DOHH2 (cell line): ENCODE measurements around the gene RASGRP3.
"Not testable (repeated sequence)": the region's sequence is repeated elsewhere in the genome, so short reads cannot be mapped to it uniquely, and the experiment has no call there.

Experiments used
- H3F3A ChIP-seq: fragments of 200-600 bp; sonication (generic), shearing (Covaris generic); 2 replicates; pipeline ENCODE4 v1.6.0; 2016; ENCODE audit warnings: antibody characterized with exemption, mild to moderate bottlenecking; ENCODE audit not compliant: control insufficient read depth, insufficient read depth
- H3K27ac ChIP-seq: fragments of 200-600 bp; sonication (generic); 2 replicates; pipeline ENCODE4 v1.5.1; 2014; ENCODE audit warnings: low read depth, mild to moderate bottlenecking, low read length, moderate library complexity
- H3K27me3 ChIP-seq: fragments of 200-600 bp; sonication (generic); 2 replicates; pipeline ENCODE4 v1.6.1; 2014; ENCODE audit warnings: mild to moderate bottlenecking, low read length, mixed read lengths; ENCODE audit not compliant: control insufficient read depth
- H3K36me3 ChIP-seq: fragments of 200-600 bp; sonication (generic); 2 replicates; pipeline ENCODE4 v1.6.1; 2014; ENCODE audit warnings: mild to moderate bottlenecking, low read length, moderate library complexity, mixed read lengths; ENCODE audit not compliant: control insufficient read depth
- H3K4me1 ChIP-seq: fragments of 200-600 bp; sonication (generic); 2 replicates; pipeline ENCODE4 v1.6.1; 2014; ENCODE audit warnings: mild to moderate bottlenecking, low read length, mixed read lengths; ENCODE audit not compliant: control insufficient read depth
- H3K4me2 ChIP-seq: fragments of 200-600 bp; sonication (generic); 2 replicates; pipeline ENCODE4 v1.6.0; 2014; ENCODE audit warnings: mild to moderate bottlenecking, low read length, moderate library complexity
- H3K4me3 ChIP-seq: fragments of 200-600 bp; sonication (generic); 2 replicates; pipeline ENCODE4 v1.5.1; 2014; ENCODE audit warnings: mild to moderate bottlenecking, low read length, mixed read lengths
- H3K79me2 ChIP-seq: fragments of 200-600 bp; sonication (generic); 2 replicates; pipeline ENCODE4 v1.6.1; 2014; ENCODE audit warnings: mild to moderate bottlenecking, low read length, mixed read lengths; ENCODE audit not compliant: control insufficient read depth
- H3K9me2 ChIP-seq: fragments of 200-600 bp; sonication (generic); replicated peaks from 2 replicates; pipeline ENCODE4 v1.6.1; 2014; ENCODE audit warnings: mild to moderate bottlenecking, low read length, mixed read lengths; ENCODE audit not compliant: control insufficient read depth
- H3K9me3 ChIP-seq: fragments of 200-600 bp; sonication (generic); 2 replicates; pipeline ENCODE4 v1.6.1; 2014; ENCODE audit warnings: antibody characterized with exemption, low read length, mixed read lengths; ENCODE audit not compliant: control insufficient read depth, insufficient read depth
- H4K20me1 ChIP-seq: fragments of 200-600 bp; sonication (generic); 2 replicates; pipeline ENCODE4 v1.6.0; 2014; ENCODE audit warnings: low read depth, mild to moderate bottlenecking, antibody characterized with exemption, low read length, moderate library complexity; ENCODE audit not compliant: control insufficient read depth, insufficient read depth
- EZH2phosphoT487 ChIP-seq: fragments of 200-600 bp; sonication (generic); IDR thresholded peaks from 2 replicates; pipeline ENCODE4 v1.6.1; 2017; ENCODE audit warnings: borderline replicate concordance, mild to moderate bottlenecking, antibody characterized with exemption, low read length, moderate library complexity, mixed read lengths
- TF ChIP-seq, protein P1 (sequence below): fragments of 200-600 bp; sonication (generic); IDR thresholded peaks from one replicate; pipeline ENCODE4 v1.5.1; 2014; ENCODE audit warnings: antibody characterized with exemption, mild to moderate bottlenecking, low read depth, low read length; ENCODE audit not compliant: poor library complexity, severe bottlenecking

Gene RASGRP3

DNA sequence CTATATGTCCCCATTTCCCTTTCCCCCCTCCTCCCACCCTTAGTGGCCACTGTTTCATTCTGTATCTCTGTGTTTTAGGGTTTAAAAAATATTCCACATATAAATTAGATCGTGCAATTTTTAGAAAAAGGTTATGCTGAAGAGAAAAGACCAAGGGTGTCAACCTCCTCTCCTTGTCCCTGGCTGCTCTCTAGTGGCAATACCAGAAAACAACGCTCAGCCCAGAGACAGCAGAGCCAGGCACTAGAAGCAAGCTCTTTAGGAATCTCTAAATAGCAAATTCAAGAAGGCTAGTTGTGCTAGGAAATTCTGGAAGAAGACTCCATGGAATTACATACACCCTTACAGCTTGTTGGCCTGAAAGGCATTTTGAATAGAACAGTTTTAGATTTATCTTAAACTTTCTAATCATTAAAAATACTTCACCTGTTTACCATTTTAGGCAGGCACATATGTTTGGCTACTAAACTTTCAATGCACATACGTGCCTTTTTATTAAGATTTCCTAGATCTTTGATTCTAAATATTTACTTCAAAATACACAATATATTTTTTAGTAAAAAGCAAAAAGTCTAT, 35.1 kb upstream of the RASGRP3 start:
- H3K9me2 ChIP-seq: no peaks in the 10 kb centered on the region
- no peak overlapping the region for H3K27ac ChIP-seq
- H3F3A ChIP-seq: no peaks in the 10 kb centered on the region
- no peaks in the 10 kb centered on the region for H3K9me3 ChIP-seq
- no peaks in the 10 kb centered on the region for H3K36me3 ChIP-seq
- H3K27me3 ChIP-seq: no peaks in the 10 kb centered on the region
- no peak overlapping the region for H3K4me2 ChIP-seq
- peaks cover 5% of the 10 kb centered on the region for H3K4me1 ChIP-seq
- H3K79me2 ChIP-seq: no peaks in the 10 kb centered on the region
- H4K20me1 ChIP-seq: no peaks in the 10 kb centered on the region
- TF ChIP-seq EZH2phosphoT487: no peak
- TF ChIP-seq, protein P1, sequence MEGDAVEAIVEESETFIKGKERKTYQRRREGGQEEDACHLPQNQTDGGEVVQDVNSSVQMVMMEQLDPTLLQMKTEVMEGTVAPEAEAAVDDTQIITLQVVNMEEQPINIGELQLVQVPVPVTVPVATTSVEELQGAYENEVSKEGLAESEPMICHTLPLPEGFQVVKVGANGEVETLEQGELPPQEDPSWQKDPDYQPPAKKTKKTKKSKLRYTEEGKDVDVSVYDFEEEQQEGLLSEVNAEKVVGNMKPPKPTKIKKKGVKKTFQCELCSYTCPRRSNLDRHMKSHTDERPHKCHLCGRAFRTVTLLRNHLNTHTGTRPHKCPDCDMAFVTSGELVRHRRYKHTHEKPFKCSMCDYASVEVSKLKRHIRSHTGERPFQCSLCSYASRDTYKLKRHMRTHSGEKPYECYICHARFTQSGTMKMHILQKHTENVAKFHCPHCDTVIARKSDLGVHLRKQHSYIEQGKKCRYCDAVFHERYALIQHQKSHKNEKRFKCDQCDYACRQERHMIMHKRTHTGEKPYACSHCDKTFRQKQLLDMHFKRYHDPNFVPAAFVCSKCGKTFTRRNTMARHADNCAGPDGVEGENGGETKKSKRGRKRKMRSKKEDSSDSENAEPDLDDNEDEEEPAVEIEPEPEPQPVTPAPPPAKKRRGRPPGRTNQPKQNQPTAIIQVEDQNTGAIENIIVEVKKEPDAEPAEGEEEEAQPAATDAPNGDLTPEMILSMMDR: peak; percentile 92
- no peak overlapping the region for H3K4me3 ChIP-seq

DNA sequence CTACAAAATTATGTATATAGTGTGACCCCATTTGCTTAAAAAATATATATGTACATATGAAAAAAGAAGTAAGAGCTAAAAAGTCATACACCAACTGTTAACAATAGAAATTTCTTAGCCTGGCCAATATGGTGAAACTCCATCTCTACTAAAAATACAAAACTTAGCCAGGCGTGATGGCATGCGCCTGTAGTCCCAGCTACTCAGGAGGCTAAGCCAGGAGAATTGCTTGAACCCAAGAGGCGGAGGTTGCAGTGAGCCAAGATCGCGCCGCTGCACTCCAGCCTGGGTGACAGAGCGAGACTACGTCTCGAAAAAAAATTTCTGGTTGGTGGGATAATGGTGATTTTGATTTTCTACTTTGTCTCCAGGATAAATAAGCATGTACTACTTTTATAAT, 34.4 kb upstream of the RASGRP3 start:
- H3K4me1 ChIP-seq, H3K27me3 ChIP-seq, H3K4me2 ChIP-seq, H3K36me3 ChIP-seq, H3K9me2 ChIP-seq, H4K20me1 ChIP-seq, H3K9me3 ChIP-seq, H3F3A ChIP-seq, H3K27ac ChIP-seq, H3K79me2 ChIP-seq, H3K4me3 ChIP-seq: not testable (repeated sequence)

DNA sequence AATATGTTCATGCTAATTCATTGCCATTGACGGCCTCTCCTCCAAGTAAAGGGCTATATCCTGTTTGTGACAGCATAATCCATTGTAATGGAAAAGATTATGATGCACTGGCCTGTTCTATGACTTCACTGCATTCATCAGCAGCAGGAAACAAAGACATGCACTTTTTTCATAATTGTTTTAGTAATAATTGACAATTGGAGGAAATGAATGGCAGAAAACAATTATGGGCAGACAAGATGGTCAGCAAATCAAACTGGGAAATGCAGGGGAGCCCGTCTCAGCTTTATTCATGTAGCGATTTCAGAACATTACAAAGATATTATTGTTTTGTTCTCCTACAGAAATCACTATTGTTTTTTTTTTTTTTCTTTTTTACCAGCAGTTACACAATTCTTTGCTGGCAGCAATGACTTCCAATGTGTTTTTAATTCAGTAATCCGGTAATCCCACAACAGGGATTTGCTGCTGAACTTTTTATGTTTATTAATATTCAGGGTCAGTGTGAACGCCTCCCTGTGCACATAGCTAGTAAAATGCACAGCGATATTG, 33.8 kb upstream of the RASGRP3 start:
- H3K9me2 ChIP-seq: no peaks in the 10 kb centered on the region
- H3K4me1 ChIP-seq: peaks cover 5% of the 10 kb centered on the region
- no peak overlapping the region for H3K27ac ChIP-seq
- no peaks in the 10 kb centered on the region for H3F3A ChIP-seq
- H3K27me3 ChIP-seq: no peaks in the 10 kb centered on the region
- H4K20me1 ChIP-seq: no peaks in the 10 kb centered on the region
- H3K4me3 ChIP-seq: no peak overlapping the region
- H3K4me2 ChIP-seq: no peak overlapping the region
- H3K36me3 ChIP-seq: no peaks in the 10 kb centered on the region
- TF ChIP-seq EZH2phosphoT487: no peak
- TF ChIP-seq, protein P1: no peak
- no peaks in the 10 kb centered on the region for H3K79me2 ChIP-seq
- H3K9me3 ChIP-seq: no peaks in the 10 kb centered on the region

DNA sequence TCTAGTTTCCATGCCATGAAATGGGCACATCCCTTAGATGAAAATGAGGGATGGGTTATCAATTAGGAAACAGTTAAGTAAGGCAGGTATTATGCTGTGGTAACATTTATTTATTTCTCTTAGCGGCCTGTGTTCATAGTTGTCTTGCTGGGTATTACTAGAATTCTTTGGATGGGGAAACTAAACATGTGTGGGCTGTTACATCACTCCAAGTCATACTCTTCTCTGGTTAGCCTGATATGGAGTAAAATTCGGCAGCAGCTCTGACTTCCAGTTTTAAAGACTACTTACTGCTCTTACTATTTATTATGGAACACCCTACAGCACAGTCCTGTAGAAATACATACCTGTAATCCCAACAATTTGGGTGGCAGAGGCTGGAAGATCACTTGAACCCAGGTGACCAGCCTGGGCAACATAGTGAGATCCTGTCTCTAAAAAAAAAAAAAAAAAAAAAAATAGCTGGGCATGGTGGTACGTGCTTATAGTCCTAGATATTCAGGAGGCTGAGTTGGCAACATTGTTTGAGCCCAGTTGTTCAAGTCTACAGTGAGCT, 33.1 kb upstream of the RASGRP3 start:
- H3K79me2 ChIP-seq: no peaks in the 10 kb centered on the region
- H4K20me1 ChIP-seq: no peaks in the 10 kb centered on the region
- H3K4me1 ChIP-seq: peaks cover 5% of the 10 kb centered on the region
- TF ChIP-seq, protein P1: no peak
- no peak for TF ChIP-seq EZH2phosphoT487
- no peak overlapping the region for H3K4me3 ChIP-seq
- no peaks in the 10 kb centered on the region for H3K36me3 ChIP-seq
- no peaks in the 10 kb centered on the region for H3K9me2 ChIP-seq
- H3F3A ChIP-seq: no peaks in the 10 kb centered on the region
- no peaks in the 10 kb centered on the region for H3K27me3 ChIP-seq
- H3K27ac ChIP-seq: no peak overlapping the region
- H3K9me3 ChIP-seq: no peaks in the 10 kb centered on the region
- no peak overlapping the region for H3K4me2 ChIP-seq
